LNCAP (cell line): Measurements from ENCODE around the gene ZNF106.

Experiments
- TF ChIP-seq, protein P1 (sequence below): fragments of 450-650 bp; IDR thresholded peaks from 2 replicates; pipeline ENCODE4 v1.5.1; 2017; ENCODE audit warnings: mild to moderate bottlenecking

The ZNF106 gene

DNA sequence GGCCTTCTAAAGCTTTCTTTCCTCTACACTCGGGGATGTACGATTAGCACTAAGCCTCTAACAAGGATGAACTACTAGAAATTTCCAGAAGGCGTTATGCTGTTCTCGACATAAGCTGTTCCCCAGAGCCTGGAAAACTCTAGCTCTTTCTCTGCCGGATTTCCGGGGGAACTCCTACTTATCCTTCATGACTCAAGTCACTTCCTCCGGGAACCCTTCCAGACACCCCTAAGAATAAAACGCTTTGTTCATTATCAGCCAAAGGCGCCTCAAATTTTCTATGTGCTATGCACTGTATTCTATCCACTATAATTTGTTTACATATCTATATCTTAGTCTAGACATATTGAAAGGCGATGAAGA lies 4.0 kb upstream of the ZNF106 start:
- TF ChIP-seq, protein P1, sequence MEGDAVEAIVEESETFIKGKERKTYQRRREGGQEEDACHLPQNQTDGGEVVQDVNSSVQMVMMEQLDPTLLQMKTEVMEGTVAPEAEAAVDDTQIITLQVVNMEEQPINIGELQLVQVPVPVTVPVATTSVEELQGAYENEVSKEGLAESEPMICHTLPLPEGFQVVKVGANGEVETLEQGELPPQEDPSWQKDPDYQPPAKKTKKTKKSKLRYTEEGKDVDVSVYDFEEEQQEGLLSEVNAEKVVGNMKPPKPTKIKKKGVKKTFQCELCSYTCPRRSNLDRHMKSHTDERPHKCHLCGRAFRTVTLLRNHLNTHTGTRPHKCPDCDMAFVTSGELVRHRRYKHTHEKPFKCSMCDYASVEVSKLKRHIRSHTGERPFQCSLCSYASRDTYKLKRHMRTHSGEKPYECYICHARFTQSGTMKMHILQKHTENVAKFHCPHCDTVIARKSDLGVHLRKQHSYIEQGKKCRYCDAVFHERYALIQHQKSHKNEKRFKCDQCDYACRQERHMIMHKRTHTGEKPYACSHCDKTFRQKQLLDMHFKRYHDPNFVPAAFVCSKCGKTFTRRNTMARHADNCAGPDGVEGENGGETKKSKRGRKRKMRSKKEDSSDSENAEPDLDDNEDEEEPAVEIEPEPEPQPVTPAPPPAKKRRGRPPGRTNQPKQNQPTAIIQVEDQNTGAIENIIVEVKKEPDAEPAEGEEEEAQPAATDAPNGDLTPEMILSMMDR = no peak

DNA sequence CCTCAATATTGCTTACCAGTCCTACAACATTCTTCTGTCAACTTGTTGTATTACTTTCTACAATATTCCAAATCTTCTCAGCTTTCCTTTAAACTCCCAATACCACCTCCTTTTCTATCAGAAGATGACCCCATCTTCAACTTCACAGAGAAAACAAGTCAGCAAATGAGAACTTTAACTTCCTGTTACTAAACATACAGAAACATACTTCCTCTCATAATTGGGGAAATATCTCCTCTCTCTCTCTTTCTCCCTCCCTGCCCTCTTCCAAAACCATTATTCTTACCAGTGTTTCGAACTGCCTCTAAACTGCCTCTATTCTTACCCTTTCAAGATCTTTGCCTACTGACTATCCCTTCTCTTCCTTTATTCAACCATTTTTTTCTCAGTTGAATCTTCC lies 2.7 kb upstream of the ZNF106 start:
- TF ChIP-seq, protein P1 = no peak

DNA sequence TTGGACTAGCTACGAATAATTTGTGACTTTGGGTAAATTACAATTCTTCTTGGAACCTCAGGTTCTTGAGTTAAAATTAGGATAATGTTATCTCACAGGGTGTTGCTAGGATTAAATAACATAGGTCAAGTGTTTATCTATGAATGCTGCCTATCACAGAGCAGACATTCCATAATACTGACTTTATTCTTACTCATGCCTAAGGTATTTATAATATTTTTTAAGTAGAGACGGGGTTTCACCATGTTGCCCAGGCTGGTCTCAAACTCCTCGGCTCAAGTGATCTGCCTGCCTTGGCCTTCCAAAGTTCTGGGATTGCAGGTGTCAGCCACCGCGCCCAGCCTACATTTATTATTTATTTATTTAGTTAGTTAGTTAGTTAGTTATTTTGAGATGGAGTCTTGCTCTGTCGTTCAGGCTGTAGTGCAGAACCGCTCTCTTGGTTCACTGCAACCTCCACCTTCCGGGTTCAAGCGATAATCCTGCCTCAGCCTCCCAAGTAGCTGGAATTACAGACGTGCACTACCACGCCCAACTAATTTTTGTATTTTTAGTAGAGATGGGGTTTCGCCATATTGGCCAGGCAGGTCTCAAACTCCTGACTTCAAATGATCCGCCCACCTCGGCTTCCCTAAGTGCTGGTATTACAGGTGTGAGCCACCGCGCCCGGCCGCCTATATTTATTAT lies 741 bp upstream of the ZNF106 start:
- TF ChIP-seq, protein P1 = no peak

DNA sequence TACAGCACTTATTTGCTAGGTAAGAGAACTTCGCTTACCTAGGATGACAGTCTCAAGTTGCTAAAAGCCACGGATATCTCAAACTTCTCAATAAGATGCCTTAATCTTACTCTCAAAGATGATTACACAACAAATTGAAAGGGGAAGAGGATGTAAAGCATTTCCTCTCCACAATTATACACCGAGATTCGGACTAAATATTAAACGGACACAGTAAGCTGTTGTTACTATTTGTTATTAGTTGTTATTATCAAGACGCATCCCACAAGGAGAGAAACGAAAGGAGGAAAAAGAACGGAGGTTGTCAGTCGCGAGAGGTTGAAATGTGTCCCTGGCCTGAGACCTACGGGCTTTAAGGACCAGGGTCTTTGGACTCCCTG lies 660 bp downstream of the ZNF106 start:
- TF ChIP-seq, protein P1 = no peak

DNA sequence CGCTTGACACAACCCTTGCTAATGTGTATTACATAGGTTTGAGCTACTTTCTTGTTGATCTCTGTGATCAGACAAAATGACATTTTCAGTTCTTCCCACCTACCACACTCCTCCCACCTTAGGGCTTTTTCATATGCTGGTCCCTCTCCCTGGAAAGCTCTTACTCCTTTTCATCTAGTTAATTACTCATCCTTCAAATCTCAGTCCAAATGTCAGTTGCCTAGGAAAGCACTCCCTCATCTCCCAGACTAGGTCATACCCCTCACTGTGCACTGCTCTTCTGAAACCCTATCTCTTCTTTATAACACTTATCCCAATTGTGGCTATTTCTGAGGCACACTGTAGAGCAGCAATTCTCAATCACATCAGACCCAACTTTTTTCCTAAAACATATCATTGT lies 7.3 kb downstream of the ZNF106 start:
- TF ChIP-seq, protein P1 = no peak

DNA sequence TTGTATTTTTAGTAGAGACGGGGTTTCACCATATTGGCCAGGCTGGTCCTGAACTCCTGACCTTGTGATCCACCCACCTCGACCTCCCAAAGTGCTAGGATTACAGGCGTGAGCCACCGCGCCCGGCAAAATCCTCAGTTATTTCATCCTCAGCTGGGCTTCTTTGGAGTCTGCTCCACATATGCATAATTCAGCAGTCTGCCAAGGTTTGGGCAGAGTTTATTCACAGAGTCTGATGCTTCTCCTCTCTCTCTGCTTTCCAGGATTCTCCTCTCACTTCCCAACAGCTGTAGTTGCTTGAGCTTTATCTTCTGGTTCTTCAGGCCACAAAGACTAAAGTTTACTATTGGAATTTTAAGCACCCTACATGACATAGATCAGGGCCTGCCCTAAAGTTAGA lies 8.2 kb downstream of the ZNF106 start:
- TF ChIP-seq, protein P1 = no peak

DNA sequence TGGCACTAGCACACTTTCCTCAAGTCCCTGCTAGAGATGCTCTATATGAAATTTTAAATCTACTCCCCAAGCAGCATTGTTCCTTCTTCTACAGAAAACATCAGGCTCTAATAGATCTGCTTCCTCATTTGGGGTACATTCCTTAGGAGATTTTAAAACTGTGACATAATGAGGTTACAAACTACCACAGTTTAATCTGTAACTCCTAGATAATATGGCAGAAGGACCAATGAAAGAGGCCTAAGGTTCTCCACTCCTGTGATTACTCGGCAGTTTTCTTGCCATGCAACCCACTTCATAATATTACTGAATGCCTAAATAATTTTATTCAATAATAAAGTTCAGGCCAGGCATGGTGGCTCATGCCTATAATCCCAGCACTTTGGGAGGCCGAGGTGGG lies 16.1 kb downstream of the ZNF106 start:
- TF ChIP-seq, protein P1 = no peak

DNA sequence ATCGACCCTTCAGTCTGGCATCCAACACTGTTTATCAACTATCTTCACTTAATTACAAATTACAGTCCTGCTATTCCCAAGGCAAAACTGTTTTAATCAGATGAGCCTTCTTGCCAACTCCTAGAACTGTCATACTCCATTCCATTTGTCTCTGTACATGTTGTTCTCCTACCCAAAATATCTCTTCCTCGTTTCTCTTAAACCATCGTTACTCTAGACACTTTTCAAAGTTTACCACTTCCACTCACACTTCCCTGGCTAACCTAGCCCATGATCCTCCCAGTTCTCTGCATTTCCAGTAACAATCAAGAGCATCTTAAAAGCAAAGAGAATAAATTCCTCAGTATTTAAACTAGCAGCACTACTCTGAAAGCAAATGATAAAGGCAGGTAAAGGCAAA lies 19.9 kb downstream of the ZNF106 start:
- TF ChIP-seq, protein P1 = no peak
